BJ (cell line): Measurements from ENCODE around the gene GFRAL. TPM values are rescaled to one million over a fixed set of nuclear protein-coding genes. Genes with fewer than 3 reads are reported as not detected.
"Not testable (repeated sequence)": the region's sequence is repeated elsewhere in the genome, so short reads cannot be mapped to it uniquely, and the experiment has no call there.

Source experiments
- CTCF ChIA-PET: fragments of 350-600 bp; formaldehyde crosslinking; extraction: SDS; loops from one replicate; lab custom pipeline; 2021; ENCODE audit warnings: antibody characterized with exemption, inconsistent platforms; lab: Yijun Ruan, JAX
- POLR2A ChIA-PET: fragments of 300-600 bp; sonication (Branson Sonifier 250); formaldehyde crosslinking; extraction: SDS; loops from one replicate; lab custom pipeline; 2021; ENCODE audit warnings: antibody characterized with exemption; lab: Charles Lee
- DNase-seq: peaks from one replicate; pipeline ENCODE4 v3.0.0-alpha.2; 2011; ENCODE audit warnings: low read depth
- H3K27me3 ChIP-seq: 2 replicates; pipeline ENCODE4 v1.6.0; 2011; ENCODE audit warnings: low read length; ENCODE audit not compliant: control insufficient read depth, insufficient read depth
- H3K36me3 ChIP-seq: 2 replicates; pipeline ENCODE4 v1.5.1; 2011; ENCODE audit warnings: low read length; ENCODE audit not compliant: control insufficient read depth, insufficient read depth
- H3K4me3 ChIP-seq: 2 replicates; pipeline ENCODE4 v1.5.1; 2011; ENCODE audit warnings: low read depth, mild to moderate bottlenecking, control low read depth, low read length
- polyA plus RNA-seq: library from polyadenylated mRNA; depleted of rRNA; stranded (reverse); fragments of >200 nt; gene quantifications from 2 replicates; pipeline ENCODE4 v1.2.3, GENCODE V29; 2011
- TF ChIP-seq, protein P1 (sequence below): IDR thresholded peaks from 2 replicates; pipeline ENCODE4 v1.5.1; 2011; ENCODE audit warnings: low read depth, mild to moderate bottlenecking, control low read depth, inconsistent platforms, low read length, moderate library complexity; ENCODE audit not compliant: insufficient read depth

The GFRAL gene
- polyA plus RNA-seq, 1 experiment, result not detected

DNA sequence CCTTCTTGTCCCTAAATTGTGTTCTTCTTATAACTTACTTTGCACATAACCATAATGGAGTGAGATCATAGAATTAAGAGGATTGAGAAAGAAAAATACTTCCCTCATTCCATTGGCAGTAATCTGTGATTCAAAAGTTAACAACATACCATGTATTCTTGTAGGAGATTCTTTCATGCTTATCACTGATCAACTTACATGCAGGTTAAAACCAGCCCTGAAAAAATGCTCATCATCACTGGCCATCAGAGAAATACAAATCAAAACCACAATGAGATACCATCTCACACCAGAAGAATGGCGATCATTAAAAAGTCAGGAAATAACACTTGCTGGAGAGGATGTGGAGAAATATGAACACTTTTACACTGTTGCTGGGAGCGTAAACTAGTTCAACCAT, 36.5 kb upstream of the GFRAL start:
- CTCF ChIA-PET, result no interaction called here
- DNase-seq, result no peak

DNA sequence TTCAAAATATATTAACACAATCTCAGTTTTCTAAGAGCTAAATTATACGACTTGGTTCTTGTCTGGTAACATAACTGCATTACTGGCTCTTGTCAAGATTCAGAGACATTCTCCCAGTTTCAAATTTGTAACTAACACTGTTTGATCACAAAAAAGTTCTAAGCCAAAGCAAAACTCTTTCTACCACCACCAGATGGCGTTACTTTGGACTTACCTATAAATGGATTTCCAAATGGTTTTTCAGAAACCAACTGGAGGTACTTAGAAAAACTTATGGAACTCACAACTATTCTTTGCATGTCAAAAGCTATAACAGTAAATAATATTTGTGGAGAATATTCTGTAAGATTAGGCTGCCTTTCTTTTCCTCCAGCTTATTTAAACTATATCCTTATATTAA, 34.2 kb upstream of the GFRAL start:
- ChIA-PET CTCF (no interaction called here), POLR2A (no interaction called here)
- TF ChIP-seq, protein P1, sequence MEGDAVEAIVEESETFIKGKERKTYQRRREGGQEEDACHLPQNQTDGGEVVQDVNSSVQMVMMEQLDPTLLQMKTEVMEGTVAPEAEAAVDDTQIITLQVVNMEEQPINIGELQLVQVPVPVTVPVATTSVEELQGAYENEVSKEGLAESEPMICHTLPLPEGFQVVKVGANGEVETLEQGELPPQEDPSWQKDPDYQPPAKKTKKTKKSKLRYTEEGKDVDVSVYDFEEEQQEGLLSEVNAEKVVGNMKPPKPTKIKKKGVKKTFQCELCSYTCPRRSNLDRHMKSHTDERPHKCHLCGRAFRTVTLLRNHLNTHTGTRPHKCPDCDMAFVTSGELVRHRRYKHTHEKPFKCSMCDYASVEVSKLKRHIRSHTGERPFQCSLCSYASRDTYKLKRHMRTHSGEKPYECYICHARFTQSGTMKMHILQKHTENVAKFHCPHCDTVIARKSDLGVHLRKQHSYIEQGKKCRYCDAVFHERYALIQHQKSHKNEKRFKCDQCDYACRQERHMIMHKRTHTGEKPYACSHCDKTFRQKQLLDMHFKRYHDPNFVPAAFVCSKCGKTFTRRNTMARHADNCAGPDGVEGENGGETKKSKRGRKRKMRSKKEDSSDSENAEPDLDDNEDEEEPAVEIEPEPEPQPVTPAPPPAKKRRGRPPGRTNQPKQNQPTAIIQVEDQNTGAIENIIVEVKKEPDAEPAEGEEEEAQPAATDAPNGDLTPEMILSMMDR, result peak; percentile 36; the same call in 1 of the 2 replicates
- H3K36me3 ChIP-seq, result no peaks in the 10 kb centered on the region
- no peak for DNase-seq
- H3K27me3 ChIP-seq, result no peaks in the 10 kb centered on the region
- no peak overlapping the region for H3K4me3 ChIP-seq

More for the DNA sequence above, 36.5 kb upstream of the GFRAL start:
- POLR2A ChIA-PET, result no interaction called here
- TF ChIP-seq, protein P1, result no peak
- Histone ChIP-seq H3K4me3 (no peak overlapping the region), H3K36me3 (no peaks in the 10 kb centered on the region), H3K27me3 (no peaks in the 10 kb centered on the region)

DNA sequence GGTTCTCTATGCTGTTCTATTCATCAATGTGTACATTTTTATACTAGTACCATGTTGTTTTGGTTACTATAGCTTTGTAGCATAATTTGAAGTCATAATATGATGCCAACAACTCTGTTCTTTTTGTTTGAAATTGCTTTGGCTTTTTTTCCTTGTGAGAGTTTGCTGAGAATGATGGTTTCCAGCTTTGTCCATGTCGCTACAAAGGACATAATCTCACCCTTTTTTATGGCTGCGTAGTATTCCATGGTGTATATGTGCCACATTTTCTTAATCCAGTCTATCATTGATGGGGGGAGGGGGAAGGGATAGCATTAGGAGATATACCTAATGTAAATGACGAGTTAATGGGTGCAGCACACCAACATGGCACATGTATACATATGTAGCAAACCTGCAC, 30.1 kb upstream of the GFRAL start:
- DNase-seq, CTCF ChIA-PET, H3K36me3 ChIP-seq, H3K27me3 ChIP-seq, POLR2A ChIA-PET, H3K4me3 ChIP-seq: not testable (repeated sequence)

DNA sequence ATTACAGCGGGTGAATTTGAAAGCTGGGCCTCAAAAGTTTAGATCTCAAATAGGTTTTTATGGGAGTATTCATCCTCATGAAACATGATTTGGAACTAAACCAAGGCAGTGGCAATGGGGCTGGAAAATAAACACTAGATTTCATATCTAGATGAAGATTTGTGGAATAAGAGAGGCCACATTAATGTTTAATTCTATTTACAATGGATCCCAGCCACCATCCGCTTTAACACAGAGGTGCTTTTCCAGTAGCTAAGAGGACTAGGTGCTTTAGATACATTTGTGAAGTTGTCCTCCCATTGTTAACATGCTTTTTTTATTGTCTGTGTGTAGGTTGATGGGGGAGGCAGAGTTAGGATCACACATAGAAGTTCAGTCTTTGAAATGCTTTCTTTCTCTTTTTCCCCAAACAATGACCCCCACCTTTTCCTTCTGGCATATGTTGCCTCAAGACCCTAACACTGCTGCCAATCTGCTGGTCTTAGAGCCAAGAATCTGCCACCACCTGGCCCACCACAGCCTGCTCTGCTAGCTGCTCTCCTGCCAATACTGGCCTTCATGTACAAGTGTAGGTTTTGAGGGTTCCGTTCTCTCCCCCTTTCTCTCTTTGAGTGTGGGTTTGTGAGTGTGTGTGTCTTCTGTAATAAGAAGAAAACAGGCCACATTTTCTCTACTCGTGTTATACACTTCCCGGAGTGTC, 27.8 kb upstream of the GFRAL start:
- ChIA-PET POLR2A (no interaction called here), CTCF (no interaction called here)
- Histone ChIP-seq H3K27me3 (no peaks in the 10 kb centered on the region), H3K4me3 (no peak overlapping the region), H3K36me3 (no peaks in the 10 kb centered on the region)
- TF ChIP-seq, protein P1, result no peak
- DNase-seq, result no peak

DNA sequence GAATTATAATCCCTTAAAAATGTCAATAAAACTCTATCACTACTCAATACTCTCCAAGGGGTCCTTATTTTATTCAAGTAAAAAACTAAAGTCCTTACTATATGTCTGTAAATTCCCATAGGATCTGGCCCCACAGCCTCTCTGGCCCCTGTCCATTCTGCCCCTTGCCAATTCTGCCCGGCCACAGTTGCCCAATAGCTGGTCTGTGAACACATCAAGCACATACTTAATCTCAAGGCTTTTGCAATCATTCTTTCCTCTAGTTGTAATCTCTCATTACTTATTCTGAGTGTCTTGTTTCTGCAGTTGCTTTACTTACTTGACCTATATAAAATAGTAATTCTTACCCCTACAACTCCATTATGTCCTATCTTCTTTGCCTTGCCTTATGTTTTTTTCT, 22.5 kb upstream of the GFRAL start:
- no peak for DNase-seq
- Histone ChIP-seq H3K27me3 (no peaks in the 10 kb centered on the region), H3K36me3 (no peaks in the 10 kb centered on the region), H3K4me3 (no peak overlapping the region)
- TF ChIP-seq, protein P1, result no peak
- CTCF ChIA-PET, result interaction anchor here (1.5 kb wide), 1 partner anchor 28 kb away, joined by 5 read pairs; no protein-coding TSS in a partner anchor
- POLR2A ChIA-PET, result no interaction called here
